Endothelial cell of umbilical vein (primary cell): Measurements from ENCODE around the gene EFHC2. TPM values are rescaled to one million over a fixed set of nuclear protein-coding genes. Genes with fewer than 3 reads are reported as not detected.

Source experiments
- BruUV-seq: library from RNA; stranded (reverse); fragments of 400-500 nt; replicated peaks from 2 replicates; lab custom pipeline; 2021; lab: Mats Ljungman, UMichigan
- CTCF ChIA-PET: fragments of 300-600, 350-600 bp; sonication (Branson Sonifier 250); formaldehyde crosslinking; loops from one replicate; lab custom pipeline; 2021; ENCODE audit warnings: antibody characterized with exemption, inconsistent platforms; lab: Charles Lee
- POLR2A ChIA-PET: fragments of 300-600, 350-600 bp; sonication (Branson Sonifier 250); formaldehyde crosslinking; loops from one replicate; lab custom pipeline; 2021; ENCODE audit warnings: antibody characterized with exemption, inconsistent platforms; lab: Charles Lee
- DNase-seq: peaks from one replicate; pipeline ENCODE4 v3.0.0-alpha.2; 2011; ENCODE audit warnings: low read depth, low spot score
- FAIRE-seq: peaks from 2 replicates; lab custom pipeline; 2011; peaks lifted over from hg19 to GRCh38; lab: Jason Lieb, UNC
- H2AFZ ChIP-seq: 2 replicates; pipeline ENCODE4 v1.6.0; 2012; ENCODE audit warnings: low read depth, low read length, control low read depth, inconsistent platforms
- H3K27ac ChIP-seq: 2 replicates; pipeline ENCODE4 v1.5.1; 2011; ENCODE audit warnings: low read depth, mild to moderate bottlenecking, control low read depth, low read length, moderate library complexity; ENCODE audit not compliant: insufficient read depth
- H3K27me3 ChIP-seq, 2 experiments: 2 replicates each; pipeline versions ENCODE4 v1.6.0 to v1.6.1; 2011; ENCODE audit warnings: low read length in 2 of 2, mixed read lengths in 1 of 2; ENCODE audit not compliant: control insufficient read depth in 2 of 2, insufficient read depth in 2 of 2
- H3K36me3 ChIP-seq, 2 experiments: 2 replicates in 1 of 2; 3 replicates in 1 of 2; pipeline ENCODE4 v1.5.1; 2011; ENCODE audit warnings: low read length in 2 of 2, mild to moderate bottlenecking in 1 of 2, moderate library complexity in 1 of 2; ENCODE audit not compliant: control insufficient read depth in 2 of 2, insufficient read depth in 2 of 2; ENCODE audit errors: extremely low read depth in 1 of 2
- H3K4me1 ChIP-seq: 3 replicates; pipeline ENCODE4 v1.5.1; 2011; ENCODE audit warnings: mild to moderate bottlenecking, low read length; ENCODE audit not compliant: control insufficient read depth, insufficient read depth; ENCODE audit errors: extremely low read depth
- H3K4me2 ChIP-seq: 2 replicates; pipeline ENCODE4 v1.6.1; 2011; ENCODE audit warnings: low read length, control low read depth, mixed read lengths; ENCODE audit not compliant: insufficient read depth
- H3K4me3 ChIP-seq, 3 experiments: fragments of 200-600 bp in 1 of 3; sonication (generic), shearing (Covaris generic) in 1 of 3; replicated peaks in 1 of 3; 2 replicates each; pipeline ENCODE4 v1.5.1; 2011 to 2016; ENCODE audit warnings: control low read depth in 3 of 3, low read length in 3 of 3, mild to moderate bottlenecking in 2 of 3, inconsistent platforms in 1 of 3, low read depth in 1 of 3, moderate library complexity in 1 of 3; ENCODE audit not compliant: insufficient read depth in 1 of 3
- H3K79me2 ChIP-seq: 2 replicates; pipeline ENCODE4 v1.6.0; 2012; ENCODE audit warnings: low read length, inconsistent platforms; ENCODE audit not compliant: control insufficient read depth, insufficient read depth
- H3K9ac ChIP-seq: replicated peaks from 2 replicates; pipeline ENCODE3; 2011; ENCODE audit warnings: low read length, control low read depth; ENCODE audit not compliant: insufficient read depth; ENCODE audit errors: extremely low read depth
- H3K9me1 ChIP-seq: replicated peaks from 3 replicates; pipeline ENCODE4 v1.6.0; 2011; ENCODE audit warnings: mild to moderate bottlenecking, low read length; ENCODE audit not compliant: control insufficient read depth, insufficient read depth; ENCODE audit errors: extremely low read depth
- H3K9me3 ChIP-seq: replicated peaks from 2 replicates; pipeline ENCODE4 v1.5.1; 2012; ENCODE audit warnings: low read length, inconsistent platforms; ENCODE audit not compliant: control insufficient read depth, insufficient read depth
- H4K20me1 ChIP-seq: replicated peaks from 2 replicates; pipeline ENCODE3; 2011; ENCODE audit warnings: mild to moderate bottlenecking, low read length; ENCODE audit not compliant: control insufficient read depth, insufficient read depth; ENCODE audit errors: extremely low read depth
- CTCF ChIP-seq, 2 donors: IDR thresholded peaks; 1 replicate in 1 of 2; 2 replicates in 1 of 2; pipeline ENCODE4 v1.5.1; 2011; ENCODE audit warnings: low read length in 2 of 2, mild to moderate bottlenecking in 2 of 2, moderate library complexity in 2 of 2, control low read depth in 1 of 2, inconsistent platforms in 1 of 2, low read depth in 1 of 2; ENCODE audit not compliant: insufficient read depth in 1 of 2; ENCODE audit errors: extremely low read depth in 1 of 2
- EZH2 ChIP-seq: IDR thresholded peaks from 2 replicates; pipeline ENCODE4 v1.6.1; 2012; ENCODE audit warnings: borderline replicate concordance, low read depth, mild to moderate bottlenecking, moderate library complexity, low read length, inconsistent platforms; ENCODE audit not compliant: severe bottlenecking
- FOS ChIP-seq: IDR thresholded peaks from 2 replicates; pipeline ENCODE4 v1.6.1; 2011; ENCODE audit warnings: mild to moderate bottlenecking, low read length, moderate library complexity, borderline replicate concordance; ENCODE audit not compliant: insufficient read depth
- GATA2 ChIP-seq: IDR thresholded peaks from 2 replicates; pipeline ENCODE4 v1.7.0; 2011; ENCODE audit warnings: low read depth, mild to moderate bottlenecking, moderate library complexity, mixed read lengths, low read length; ENCODE audit not compliant: insufficient read length, insufficient read depth
- JUN ChIP-seq: IDR thresholded peaks from 2 replicates; pipeline ENCODE4 v1.6.1; 2011; ENCODE audit warnings: borderline replicate concordance, low read depth; ENCODE audit not compliant: insufficient read length, insufficient read depth
- MAX ChIP-seq: IDR thresholded peaks from 2 replicates; pipeline ENCODE4 v1.6.1; 2011; ENCODE audit not compliant: insufficient read depth, insufficient read length
- MYC ChIP-seq: IDR thresholded peaks from one replicate; pipeline ENCODE4 v1.6.1; 2011; ENCODE audit warnings: mild to moderate bottlenecking, low read depth, low read length
- POLR2A ChIP-seq: IDR thresholded peaks from 2 replicates; pipeline ENCODE4 v1.6.1; 2012; ENCODE audit warnings: low read depth, mild to moderate bottlenecking, control low read depth, low read length
- POLR2AphosphoS5 ChIP-seq: IDR thresholded peaks from 2 replicates; pipeline ENCODE4 v1.6.1; 2012; ENCODE audit warnings: low read depth, mild to moderate bottlenecking, control low read depth, low read length, moderate library complexity; ENCODE audit not compliant: insufficient read depth
- dilution Hi-C: fragments of 300-500 bp; cut with MboI; formaldehyde crosslinking; loops from one replicate; pipeline ENCODE4 v1.15.0; 2019; ENCODE audit warnings: low sequenced_read_pairs; ENCODE audit not compliant: extremely low pct_ligation_motif_present
- intact Hi-C: fragments of 100-400 bp; cut with micrococcal nuclease; formaldehyde crosslinking; loops from one replicate; pipeline ENCODE4 v1.10.0; 2022
- polyA plus RNA-seq, 4 experiments: library from polyadenylated mRNA; depleted of rRNA in 3 of 4; stranded (reverse) in 3 of 4; unstranded in 1 of 4; fragments of >200 nt; gene quantifications; 2 replicates each; pipeline versions ENCODE4 v1.2.1 to v1.2.3, GENCODE V29; 2011 to 2012; ENCODE audit warnings: missing spikeins in 1 of 4
- total RNA-seq: library from RNA; stranded (reverse); gene quantifications from 2 replicates; pipeline ENCODE4 v1.2.3, GENCODE V29; 2021

EFHC2 gene
- total and polyA plus RNA-seq, 2 donors (not counting 3 experiments of a cell fraction or from before 2014, with no cell fraction given) = not detected

GRCh38 chrX:44291468-44292092 lies 51.9 kb downstream of the EFHC2 start:
- Histone ChIP-seq H3K79me2 (no peaks in the 10 kb centered on the region), H3K9me3 (no peaks in the 10 kb centered on the region), H3K9me1 (no peaks in the 10 kb centered on the region), H4K20me1 (no peaks in the 10 kb centered on the region), H3K4me1 (no peaks in the 10 kb centered on the region), H3K9ac (no peak overlapping the region), H3K36me3 (no peaks in the 10 kb centered on the region), H2AFZ (no peak overlapping the region), H3K4me2 (no peak overlapping the region), H3K27ac (no peak overlapping the region), H3K4me3 (no peak overlapping the region), H3K27me3 (no peaks in the 10 kb centered on the region)
- intact Hi-C loops (no loop called here), dilution Hi-C loops (no loop called here)
- POLR2A ChIA-PET = no interaction called here
- BruUV-seq = no TSS peak
- no peak for TF ChIP-seq FOS
- TF ChIP-seq MAX = no peak
- no peak for TF ChIP-seq POLR2A
- no peak for TF ChIP-seq EZH2
- TF ChIP-seq POLR2AphosphoS5 = no peak
- no peak for TF ChIP-seq GATA2
- TF ChIP-seq JUN = no peak
- TF ChIP-seq CTCF (IDR thresholded peaks at IDR 0.05; ENCODE audit: extremely low read depth in 1 of 2, insufficient read depth in 1 of 2, low read depth in 1 of 2, low read length in 2 of 2) = no peak
- no peak for TF ChIP-seq MYC
- CTCF ChIA-PET = interaction anchor here (0.5 kb wide), 1 partner anchor 324 kb away, joined by 4 read pairs; no protein-coding TSS in a partner anchor
- FAIRE-seq = peak; percentile 26
- DNase-seq = no peak
